ENCODE data around the gene CCNK.
A peak's percentile ranks its signal among the peaks of the same experiment; 100 is the strongest.

Gene CCNK

DNA sequence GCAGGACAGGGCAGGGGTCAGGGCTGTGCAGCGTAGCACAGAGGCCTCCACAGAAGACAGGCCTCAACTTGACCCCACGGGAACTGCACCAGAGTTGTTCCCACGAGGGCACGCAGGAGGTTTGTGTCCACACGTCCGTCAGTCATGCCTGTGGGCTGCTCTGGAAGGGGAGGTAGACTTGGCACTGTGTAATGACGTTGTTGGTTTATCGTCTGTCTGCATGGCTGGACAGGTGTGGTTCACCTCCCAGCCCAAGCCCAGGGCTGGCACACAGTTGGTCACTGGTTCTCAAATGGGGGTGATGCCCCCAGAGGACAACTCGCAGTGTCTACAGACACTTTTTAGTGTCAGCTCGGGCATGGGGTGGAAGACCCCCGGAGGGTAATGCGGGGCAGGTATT is 45.8 kb downstream of the CCNK start:
- Histone ChIP-seq H3K4me1 (ENCODE audit: low read length) (peaks cover 38% of the 10 kb centered on the region), H3K4me3 (ENCODE audit: low read length) (no peak overlapping the region), H4K20me1 (ENCODE audit: insufficient read depth, low read length) (no peaks in the 10 kb centered on the region), H3K27ac (ENCODE audit: low read length) (no peak overlapping the region), H2AFZ (ENCODE audit: low read depth, low read length) (no peak overlapping the region), H3K9ac (ENCODE audit: low read length) (no peak overlapping the region), H3K79me2 (ENCODE audit: low read length) (no peaks in the 10 kb centered on the region), H3K36me3 (replicated peaks; ENCODE audit: low read depth, low read length) (no peaks in the 10 kb centered on the region), H3K4me2 (ENCODE audit: low read length) (no peak overlapping the region), H3K27me3 (ENCODE audit: low read depth, low read length) (no peaks in the 10 kb centered on the region; the same call in 1 of the 2 replicates), H3K9me3 (ENCODE audit: insufficient read depth, low read length) (no peaks in the 10 kb centered on the region)
- TF ChIP-seq, protein P1, sequence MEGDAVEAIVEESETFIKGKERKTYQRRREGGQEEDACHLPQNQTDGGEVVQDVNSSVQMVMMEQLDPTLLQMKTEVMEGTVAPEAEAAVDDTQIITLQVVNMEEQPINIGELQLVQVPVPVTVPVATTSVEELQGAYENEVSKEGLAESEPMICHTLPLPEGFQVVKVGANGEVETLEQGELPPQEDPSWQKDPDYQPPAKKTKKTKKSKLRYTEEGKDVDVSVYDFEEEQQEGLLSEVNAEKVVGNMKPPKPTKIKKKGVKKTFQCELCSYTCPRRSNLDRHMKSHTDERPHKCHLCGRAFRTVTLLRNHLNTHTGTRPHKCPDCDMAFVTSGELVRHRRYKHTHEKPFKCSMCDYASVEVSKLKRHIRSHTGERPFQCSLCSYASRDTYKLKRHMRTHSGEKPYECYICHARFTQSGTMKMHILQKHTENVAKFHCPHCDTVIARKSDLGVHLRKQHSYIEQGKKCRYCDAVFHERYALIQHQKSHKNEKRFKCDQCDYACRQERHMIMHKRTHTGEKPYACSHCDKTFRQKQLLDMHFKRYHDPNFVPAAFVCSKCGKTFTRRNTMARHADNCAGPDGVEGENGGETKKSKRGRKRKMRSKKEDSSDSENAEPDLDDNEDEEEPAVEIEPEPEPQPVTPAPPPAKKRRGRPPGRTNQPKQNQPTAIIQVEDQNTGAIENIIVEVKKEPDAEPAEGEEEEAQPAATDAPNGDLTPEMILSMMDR (IDR thresholded peaks at IDR 0.05; ENCODE audit: low read depth, low read length): no peak

GRCh38 chr14:99527427-99528076 is 46.3 kb downstream of the CCNK start:
- Histone ChIP-seq H3K9me3 (ENCODE audit: insufficient read depth, low read length) (no peaks in the 10 kb centered on the region), H3K79me2 (ENCODE audit: low read length) (no peaks in the 10 kb centered on the region), H2AFZ (ENCODE audit: low read depth, low read length) (no peak overlapping the region), H3K4me1 (ENCODE audit: low read length) (peaks cover 33% of the 10 kb centered on the region), H4K20me1 (ENCODE audit: insufficient read depth, low read length) (no peaks in the 10 kb centered on the region), H3K27me3 (ENCODE audit: low read depth, low read length) (no peaks in the 10 kb centered on the region; the same call in 1 of the 2 replicates), H3K4me2 (ENCODE audit: low read length) (no peak overlapping the region), H3K9ac (ENCODE audit: low read length) (no peak overlapping the region), H3K36me3 (replicated peaks; ENCODE audit: low read depth, low read length) (no peaks in the 10 kb centered on the region), H3K4me3 (ENCODE audit: low read length) (no peak overlapping the region), H3K27ac (ENCODE audit: low read length) (no peak overlapping the region)
- TF ChIP-seq, protein P1 (IDR thresholded peaks at IDR 0.05; ENCODE audit: low read depth, low read length): no peak
- TF ChIP-seq EZH2phosphoT487 (IDR thresholded peaks at IDR 0.05; ENCODE audit: low read depth): no peak

DNA sequence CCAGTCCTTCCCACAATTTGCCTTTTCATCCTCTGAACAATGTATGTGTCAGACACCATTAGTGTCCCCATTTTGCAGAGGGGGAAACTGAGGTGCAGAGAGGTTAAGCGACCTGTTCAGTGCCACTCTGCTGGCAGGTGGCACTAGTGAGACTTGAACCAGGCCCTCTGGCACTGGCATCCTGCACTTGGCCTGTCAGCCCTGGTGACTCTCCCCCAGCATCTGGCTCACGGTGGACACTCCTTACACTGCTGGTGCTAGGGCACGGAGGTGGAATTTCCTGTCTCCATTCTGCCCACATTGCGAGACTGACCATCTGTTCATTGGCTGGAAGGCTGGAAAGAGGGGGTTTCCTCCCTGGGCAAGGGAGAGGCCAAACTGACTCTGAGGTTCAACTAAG is 48.7 kb downstream of the CCNK start:
- H3K9me3 ChIP-seq (ENCODE audit: insufficient read depth, low read length): no peaks in the 10 kb centered on the region
- H3K9ac ChIP-seq (ENCODE audit: low read length): no peak overlapping the region
- H3K27me3 ChIP-seq (ENCODE audit: low read depth, low read length): no peaks in the 10 kb centered on the region; the same call in 1 of the 2 replicates
- no peaks in the 10 kb centered on the region for H3K36me3 ChIP-seq (replicated peaks; ENCODE audit: low read depth, low read length)
- no peak overlapping the region for H3K4me2 ChIP-seq (ENCODE audit: low read length)
- no peaks in the 10 kb centered on the region for H4K20me1 ChIP-seq (ENCODE audit: insufficient read depth, low read length)
- TF ChIP-seq, protein P1 (IDR thresholded peaks at IDR 0.05; ENCODE audit: low read depth, low read length): peak; percentile 40
- no peak for TF ChIP-seq EZH2phosphoT487 (IDR thresholded peaks at IDR 0.05; ENCODE audit: low read depth)
- peaks cover 15% of the 10 kb centered on the region for H3K4me1 ChIP-seq (ENCODE audit: low read length)
- no peaks in the 10 kb centered on the region for H3K79me2 ChIP-seq (ENCODE audit: low read length)
- H3K27ac ChIP-seq (ENCODE audit: low read length): no peak overlapping the region
- H2AFZ ChIP-seq (ENCODE audit: low read depth, low read length): no peak overlapping the region
- H3K4me3 ChIP-seq (ENCODE audit: low read length): no peak overlapping the region

DNA sequence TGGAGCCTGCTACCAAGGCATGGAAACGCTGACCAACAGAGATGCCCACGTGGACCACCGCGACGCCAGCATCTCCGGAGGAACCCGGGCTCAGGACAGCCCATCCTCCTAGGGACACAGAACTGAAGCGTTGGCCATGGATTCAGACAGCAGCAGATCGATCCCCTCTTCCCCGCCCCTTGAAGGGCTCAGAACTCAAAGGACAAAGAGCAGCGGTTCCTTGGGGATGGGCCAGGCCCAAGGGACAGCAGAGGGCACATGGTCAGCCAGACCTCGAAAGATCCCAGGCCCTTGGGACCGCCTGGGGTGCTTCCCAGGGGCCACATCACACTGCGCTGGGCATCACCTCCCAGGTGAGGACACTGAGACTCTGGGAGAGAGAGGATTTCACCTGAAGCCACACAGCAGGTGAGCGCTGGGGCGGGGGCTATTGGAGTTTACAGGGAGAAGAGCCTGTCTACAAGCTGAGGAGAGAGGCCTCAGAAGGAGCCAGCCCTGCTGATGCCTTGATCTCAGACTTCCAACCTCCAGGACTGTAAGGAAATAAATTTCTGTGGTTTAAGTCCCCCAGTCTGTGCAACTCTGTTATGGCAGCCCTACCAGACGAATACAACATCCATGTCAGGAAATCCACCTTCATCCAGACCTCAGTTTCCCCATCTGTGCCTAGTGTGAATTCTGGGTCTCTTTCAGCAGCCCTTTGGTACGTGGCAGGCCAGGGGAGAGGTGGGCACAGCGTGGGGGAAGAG is 49.4 kb downstream of the CCNK start:
- Histone ChIP-seq H3K27me3 (ENCODE audit: low read depth, low read length) (no peaks in the 10 kb centered on the region; the same call in 1 of the 2 replicates), H2AFZ (ENCODE audit: low read depth, low read length) (no peak overlapping the region), H4K20me1 (ENCODE audit: insufficient read depth, low read length) (no peaks in the 10 kb centered on the region), H3K9ac (ENCODE audit: low read length) (no peak overlapping the region), H3K79me2 (ENCODE audit: low read length) (no peaks in the 10 kb centered on the region), H3K27ac (ENCODE audit: low read length) (no peak overlapping the region), H3K4me1 (ENCODE audit: low read length) (peaks cover 11% of the 10 kb centered on the region), H3K4me3 (ENCODE audit: low read length) (no peak overlapping the region), H3K9me3 (ENCODE audit: insufficient read depth, low read length) (no peaks in the 10 kb centered on the region), H3K36me3 (replicated peaks; ENCODE audit: low read depth, low read length) (no peaks in the 10 kb centered on the region), H3K4me2 (ENCODE audit: low read length) (peak overlapping the region; percentile 53)
- no peak for TF ChIP-seq EZH2phosphoT487 (IDR thresholded peaks at IDR 0.05; ENCODE audit: low read depth)
- TF ChIP-seq, protein P1 (IDR thresholded peaks at IDR 0.05; ENCODE audit: low read depth, low read length): no peak

All from OCI-LY3 (cell line).